Hematopoietic multipotent progenitor cell treated with erythropoietin and hydrocortisone succinate and interleukin-3 and kit ligand, for 6 days (in vitro differentiated cells): ENCODE data around the gene KAT6B.
"Not testable (repeated sequence)": the region's sequence is repeated elsewhere in the genome, so short reads cannot be mapped to it uniquely, and the experiment has no call there.

Experiments used
- DNase-seq: peaks from one replicate; pipeline ENCODE4 v3.0.0-alpha.2; 2015

KAT6B gene

GRCh38 chr10:75043256-75044131 lies 217.1 kb downstream of the KAT6B start:
- peak; percentile 66 for DNase-seq

- DNase-seq: no peak
These were observed 222.3 kb downstream of the KAT6B start for GRCh38 chr10:75048669-75049098.

- no peak for DNase-seq
These were observed 223.1 kb downstream of the KAT6B start for GRCh38 chr10:75049316-75050148.

- DNase-seq: no peak
These were observed 223.9 kb downstream of the KAT6B start for GRCh38 chr10:75050149-75050919.

GRCh38 chr10:75051308-75051707 lies 224.9 kb downstream of the KAT6B start:
- no peak for DNase-seq

- not testable (repeated sequence) for DNase-seq
These were observed 229.6 kb downstream of the KAT6B start for GRCh38 chr10:75055896-75056406.

GRCh38 chr10:75057680-75058079 lies 231.3 kb downstream of the KAT6B start:
- DNase-seq: no peak

GRCh38 chr10:75058161-75058560 lies 231.8 kb downstream of the KAT6B start:
- no peak for DNase-seq

GRCh38 chr10:75061709-75062505 lies 235.5 kb downstream of the KAT6B start:
- DNase-seq: no peak

- peak; percentile 28 for DNase-seq
These were observed 236.3 kb downstream of the KAT6B start for GRCh38 chr10:75062506-75063299.

GRCh38 chr10:75063461-75064230 lies 237.2 kb downstream of the KAT6B start:
- DNase-seq: no peak

- DNase-seq: no peak
These were observed 238.7 kb downstream of the KAT6B start for GRCh38 chr10:75065076-75065475.

GRCh38 chr10:75066271-75066670 lies 239.9 kb downstream of the KAT6B start:
- DNase-seq: no peak

GRCh38 chr10:75067272-75067671 lies 240.9 kb downstream of the KAT6B start:
- no peak for DNase-seq

- DNase-seq: no peak
These were observed 242.1 kb downstream of the KAT6B start for GRCh38 chr10:75068523-75068922.

- no peak for DNase-seq
These were observed 244.1 kb downstream of the KAT6B start for GRCh38 chr10:75070476-75070875.

GRCh38 chr10:75070961-75071428 lies 244.6 kb downstream of the KAT6B start:
- no peak for DNase-seq

- DNase-seq: no peak
These were observed 245.4 kb downstream of the KAT6B start for GRCh38 chr10:75071756-75072155.

- no peak for DNase-seq
These were observed 246.3 kb downstream of the KAT6B start for GRCh38 chr10:75072727-75073126.

GRCh38 chr10:75073442-75073841 lies 247.0 kb downstream of the KAT6B start:
- DNase-seq: no peak
